ENCODE measurements around the gene TMEM51.

The TMEM51 gene

GRCh38 chr1:15251857-15252835, 98.6 kb downstream of the TMEM51 start:
- in situ Hi-C loops (cut with MboI; ENCODE audit: low pct_unique_long_range_greater_than_20kb, low sequenced_read_pairs), result no loop called here
- DNase-seq, result no peak

DNA sequence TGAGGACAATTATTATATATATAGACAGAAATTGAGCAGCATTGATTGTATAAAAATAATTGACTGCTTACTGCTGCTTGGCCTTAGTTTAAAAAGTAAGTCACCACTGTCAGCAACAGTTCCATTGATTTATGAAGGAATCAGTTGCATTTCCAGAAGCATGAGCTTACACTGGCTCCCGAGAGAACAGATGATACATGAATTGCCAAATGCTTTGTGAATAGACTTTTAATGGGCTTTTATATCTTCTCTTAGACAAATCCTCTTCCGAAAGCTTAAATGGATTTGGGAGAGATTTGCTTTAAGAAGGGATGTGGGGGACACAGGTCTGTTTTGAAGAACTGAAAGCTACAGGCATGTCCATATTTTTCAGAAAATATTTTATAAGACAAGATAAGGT, 101.0 kb downstream of the TMEM51 start:
- in situ Hi-C loops (cut with MboI; ENCODE audit: low pct_unique_long_range_greater_than_20kb, low sequenced_read_pairs), result no loop called here
- no peak for DNase-seq

GRCh38 chr1:15255582-15256149, 102.1 kb downstream of the TMEM51 start:
- no peak for DNase-seq
- in situ Hi-C loops (cut with MboI; ENCODE audit: low pct_unique_long_range_greater_than_20kb, low sequenced_read_pairs), result no loop called here

DNA sequence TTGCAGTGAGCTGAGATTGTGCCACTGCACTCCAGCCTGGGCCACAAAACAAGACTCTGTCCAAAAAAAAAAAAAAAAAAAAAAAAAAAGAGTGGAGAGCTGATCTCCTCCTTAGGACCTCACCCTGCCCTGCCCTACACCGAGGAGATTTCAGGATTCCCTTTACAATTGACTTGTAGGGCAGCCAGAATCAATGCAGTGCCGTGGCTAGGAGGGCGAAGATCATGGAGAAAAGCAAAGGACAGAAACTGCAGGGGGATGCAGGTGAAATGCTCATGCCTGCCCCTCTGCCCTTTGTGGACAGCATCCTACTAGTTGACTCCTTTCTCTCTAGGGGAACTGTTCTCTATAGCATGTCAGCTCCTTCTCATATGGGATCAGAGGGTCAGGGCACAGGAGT, 103.0 kb downstream of the TMEM51 start:
- no peak for DNase-seq
- in situ Hi-C loops (cut with MboI; ENCODE audit: low pct_unique_long_range_greater_than_20kb, low sequenced_read_pairs), result no loop called here

- in situ Hi-C loops (cut with MboI; ENCODE audit: low pct_unique_long_range_greater_than_20kb, low sequenced_read_pairs), result no loop called here
- DNase-seq, result no peak
These were observed 103.8 kb downstream of the TMEM51 start for GRCh38 chr1:15257309-15257708.

- DNase-seq, result peak; percentile 76
- in situ Hi-C loops (cut with MboI; ENCODE audit: low pct_unique_long_range_greater_than_20kb, low sequenced_read_pairs), result no loop called here
These were observed 105.5 kb downstream of the TMEM51 start for GRCh38 chr1:15258833-15259621.

- in situ Hi-C loops (cut with MboI; ENCODE audit: low pct_unique_long_range_greater_than_20kb, low sequenced_read_pairs), result no loop called here
These were observed 106.1 kb downstream of the TMEM51 start for GRCh38 chr1:15259622-15260007.

DNA sequence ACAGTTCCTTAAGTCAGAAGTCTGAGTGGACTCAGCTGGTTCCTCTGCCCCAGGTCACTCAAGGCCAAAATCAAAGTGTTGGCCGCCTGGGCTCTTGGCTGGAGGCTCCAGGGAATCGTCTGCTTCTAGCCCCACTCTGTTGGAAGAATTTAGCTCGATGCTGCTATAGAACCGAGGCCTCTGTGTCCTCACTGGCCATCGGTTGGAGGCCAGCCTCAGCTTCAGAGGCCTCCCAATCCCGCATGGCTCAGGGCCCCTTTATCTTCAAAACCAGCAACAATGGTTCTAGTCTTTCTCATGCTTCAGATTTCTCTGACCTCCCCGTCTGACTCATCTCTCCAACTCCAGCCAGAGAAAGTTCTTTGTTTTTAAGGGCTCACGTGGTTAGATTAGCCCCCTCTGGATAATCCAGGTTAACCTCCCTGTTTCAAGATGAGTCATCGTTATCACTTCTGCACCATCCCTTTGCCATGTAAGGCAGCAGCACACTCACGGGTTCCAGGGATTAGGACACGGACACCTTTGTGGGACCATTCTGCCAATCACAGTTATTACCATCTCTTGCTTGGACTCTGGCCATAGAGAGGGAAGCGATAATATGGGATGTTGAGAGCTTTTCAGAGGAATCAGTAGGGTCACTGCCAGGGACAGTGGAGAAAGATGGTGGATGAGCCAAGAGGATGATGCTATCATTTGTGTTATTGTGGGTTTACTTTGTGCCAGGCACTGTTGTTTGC, 107.0 kb downstream of the TMEM51 start:
- in situ Hi-C loops (cut with MboI; ENCODE audit: low pct_unique_long_range_greater_than_20kb, low sequenced_read_pairs), result no loop called here
- no peak for DNase-seq

More at GRCh38 chr1:15259622-15260007, 106.1 kb downstream of the TMEM51 start:
- DNase-seq, result no peak

- in situ Hi-C loops (cut with MboI; ENCODE audit: low pct_unique_long_range_greater_than_20kb, low sequenced_read_pairs), result no loop called here
- DNase-seq, result peak; percentile 89
These were observed 107.8 kb downstream of the TMEM51 start for GRCh38 chr1:15261155-15262002.

DNA sequence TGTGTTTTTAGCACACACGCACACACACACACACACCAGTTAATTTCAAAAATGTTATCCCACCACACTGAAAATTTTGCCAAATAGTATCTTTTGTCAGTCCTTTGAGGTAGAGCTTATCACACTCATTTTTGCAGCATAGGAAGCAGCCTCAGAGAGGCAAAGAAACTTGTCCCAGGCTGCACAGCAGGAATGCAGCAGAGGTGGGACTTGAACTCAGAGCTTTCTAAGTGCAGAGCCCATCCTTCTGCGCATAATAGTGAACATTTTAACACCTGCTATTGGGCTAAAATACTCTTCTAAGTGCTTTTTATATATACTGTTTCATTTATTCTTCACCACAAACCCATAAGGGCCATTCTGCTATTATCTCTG, 108.4 kb downstream of the TMEM51 start:
- in situ Hi-C loops (cut with MboI; ENCODE audit: low pct_unique_long_range_greater_than_20kb, low sequenced_read_pairs), result no loop called here
- no peak for DNase-seq

DNA sequence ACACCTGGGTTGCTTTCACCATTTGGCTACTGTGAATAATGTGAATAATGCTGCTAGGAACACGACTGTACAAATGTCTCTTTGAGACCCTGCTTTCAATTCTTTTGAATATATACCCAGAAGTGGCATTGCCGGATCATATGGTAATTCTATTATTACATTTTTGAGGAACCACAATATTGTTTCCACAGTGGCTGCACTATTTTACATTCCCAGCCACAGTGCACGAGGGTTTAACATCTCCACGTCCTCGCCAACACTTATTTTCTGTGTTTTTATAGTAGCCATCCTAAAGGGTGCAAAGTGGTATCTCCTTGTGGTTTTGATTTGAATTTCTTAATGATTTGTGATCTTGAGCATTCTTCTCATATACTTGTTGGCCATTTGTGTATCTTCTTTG, 109.2 kb downstream of the TMEM51 start:
- no peak for DNase-seq
- in situ Hi-C loops (cut with MboI; ENCODE audit: low pct_unique_long_range_greater_than_20kb, low sequenced_read_pairs), result no loop called here

DNA sequence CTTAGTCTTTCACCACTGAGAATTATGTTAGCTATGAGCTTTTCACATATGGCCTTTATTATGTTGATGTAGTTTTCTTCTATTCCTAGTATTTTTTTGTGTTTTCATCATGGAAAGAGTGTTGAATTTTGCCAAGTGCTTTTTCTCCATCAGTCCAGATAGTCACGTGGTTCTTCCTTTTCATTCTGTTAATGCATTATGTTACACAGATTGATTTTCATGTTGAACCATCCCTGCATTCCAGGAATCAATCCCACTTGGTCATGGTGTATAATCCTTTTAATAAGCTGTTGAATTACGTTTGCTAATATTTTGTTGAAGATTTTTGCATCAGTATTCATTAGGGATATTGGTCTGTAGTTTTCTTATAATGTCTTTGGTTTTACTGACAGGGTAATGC, 111.2 kb downstream of the TMEM51 start:
- no peak for DNase-seq
- in situ Hi-C loops (cut with MboI; ENCODE audit: low pct_unique_long_range_greater_than_20kb, low sequenced_read_pairs), result no loop called here

Data from KBM-7 (cell line).